Stimulated activated CD4-positive, alpha-beta T cell treated with anti-CD3 and anti-CD28 coated beads, Interleukin-15, amount 100 ng/mL, for 24 hours (primary cell): ENCODE data around the gene AQP1.
A peak's percentile ranks its signal among the peaks of the same experiment; 100 is the strongest.

Experiments
- DNase-seq: peaks from one replicate; pipeline ENCODE4 v3.0.0-alpha.2; 2020

The AQP1 gene

GRCh38 chr7:30907527-30908267 is 4.0 kb upstream of the AQP1 start:
- DNase-seq, result no peak

GRCh38 chr7:30908681-30909080 is 3.0 kb upstream of the AQP1 start:
- no peak for DNase-seq

- no peak for DNase-seq
These were observed 2.2 kb upstream of the AQP1 start for GRCh38 chr7:30909431-30909830.

- no peak for DNase-seq
These were observed 1.1 kb upstream of the AQP1 start for GRCh38 chr7:30910411-30911073.

GRCh38 chr7:30911133-30911532 is 520 bp upstream of the AQP1 start:
- no peak for DNase-seq

GRCh38 chr7:30912021-30912730 is 523 bp downstream of the AQP1 start:
- no peak for DNase-seq

GRCh38 chr7:30912731-30912985 is 1.0 kb downstream of the AQP1 start:
- DNase-seq, result no peak

GRCh38 chr7:30912986-30913811 is 1.5 kb downstream of the AQP1 start:
- no peak for DNase-seq

- no peak for DNase-seq
These were observed 2.3 kb downstream of the AQP1 start for GRCh38 chr7:30913821-30914515.

- peak; percentile 15 for DNase-seq
These were observed 2.9 kb downstream of the AQP1 start for GRCh38 chr7:30914596-30914995.

GRCh38 chr7:30915005-30915601 is 3.5 kb downstream of the AQP1 start:
- no peak for DNase-seq

- no peak for DNase-seq
These were observed 4.1 kb downstream of the AQP1 start for GRCh38 chr7:30915751-30916150.

- DNase-seq, result no peak
These were observed 4.6 kb downstream of the AQP1 start for GRCh38 chr7:30916255-30916654.

- no peak for DNase-seq
These were observed 5.1 kb downstream of the AQP1 start for GRCh38 chr7:30916767-30917166.

- DNase-seq, result no peak
These were observed 5.7 kb downstream of the AQP1 start for GRCh38 chr7:30917216-30917893.

- DNase-seq, result no peak
These were observed 7.0 kb downstream of the AQP1 start for GRCh38 chr7:30918676-30919075.

GRCh38 chr7:30920021-30920583 is 8.4 kb downstream of the AQP1 start:
- DNase-seq, result no peak

- DNase-seq, result no peak
These were observed 9.2 kb downstream of the AQP1 start for GRCh38 chr7:30920584-30921539.

- DNase-seq, result no peak
These were observed 10.1 kb downstream of the AQP1 start for GRCh38 chr7:30921540-30922401.
